ENCODE data around the gene GNA12. TPM values are rescaled to one million over a fixed set of nuclear protein-coding genes. Genes with fewer than 3 reads are reported as not detected.

Gene GNA12
- polyA plus RNA-seq, 3 donors = 36.8 to 46.9 (median 42.7) TPM

DNA sequence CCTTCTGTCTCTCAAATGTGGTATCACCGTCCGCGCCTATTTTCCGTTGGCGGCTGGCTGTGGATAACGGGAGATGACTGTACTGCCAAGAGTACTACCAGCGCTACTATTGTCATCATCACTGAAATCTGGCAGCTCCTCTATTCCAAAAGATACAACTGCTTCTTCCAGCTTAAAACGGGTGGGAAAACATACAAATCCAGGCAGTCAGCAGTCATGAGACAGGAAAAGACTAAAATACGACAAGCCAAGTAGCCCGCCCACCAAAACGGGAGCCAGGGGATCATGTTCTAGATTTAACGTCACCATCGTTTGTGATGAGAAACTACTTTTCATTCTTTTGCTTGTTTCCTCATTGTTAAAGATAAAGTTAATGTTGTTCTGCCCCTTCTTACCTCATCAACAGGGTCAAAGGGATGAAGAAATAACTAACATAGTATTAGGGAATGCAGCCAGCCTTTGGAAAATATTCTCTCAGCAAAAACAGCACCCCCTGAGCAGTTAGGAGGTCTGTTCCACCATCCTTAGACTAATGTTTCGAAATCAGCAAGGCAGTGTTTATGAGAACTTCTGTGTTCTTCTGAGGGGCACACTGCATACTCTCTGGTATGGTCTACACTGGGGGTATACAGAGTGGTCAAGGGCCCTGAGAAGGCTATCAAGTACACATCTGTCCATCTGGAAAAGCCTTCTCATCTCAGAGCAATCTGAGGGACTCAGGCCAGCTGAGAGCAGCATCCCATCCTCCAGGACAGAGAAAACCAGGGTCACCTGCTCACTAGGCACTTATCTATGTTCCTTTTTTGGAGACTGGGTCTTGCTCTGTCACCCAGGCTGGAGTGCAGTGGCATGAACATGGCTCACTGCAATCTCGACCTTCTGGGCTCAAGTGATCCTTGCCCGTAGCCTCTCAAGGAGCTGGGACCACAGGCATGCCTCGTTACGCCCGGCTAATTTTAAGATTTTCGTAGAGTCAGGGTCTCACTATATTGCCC is 47.5 kb downstream of the GNA12 start:
- no peak for DNase-seq (ENCODE audit: extremely low read depth in 1 of 11, low read depth in 9 of 11, low spot score in 4 of 11)

DNA sequence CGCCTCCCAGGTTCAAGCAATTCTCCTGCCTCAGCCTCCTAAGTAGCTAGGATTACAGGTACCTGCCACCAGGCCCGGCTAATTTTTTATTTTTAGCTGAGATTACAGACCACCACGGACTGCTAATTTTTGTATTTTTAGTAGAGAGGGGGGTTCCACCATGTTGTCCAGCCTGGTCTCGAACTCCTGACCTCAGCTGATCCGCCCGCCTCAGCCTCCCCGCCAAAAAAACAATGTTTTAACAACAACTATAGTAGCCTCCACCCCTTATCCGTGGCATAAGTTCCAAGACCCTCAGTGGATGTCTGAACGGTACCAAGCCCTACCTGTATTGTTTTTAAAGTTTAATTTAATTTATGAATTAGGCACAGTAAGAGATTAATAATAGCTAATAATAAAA is 48.2 kb downstream of the GNA12 start:
- DNase-seq (ENCODE audit: extremely low read depth in 1 of 11, low read depth in 9 of 11, low spot score in 4 of 11) = no peak

DNA sequence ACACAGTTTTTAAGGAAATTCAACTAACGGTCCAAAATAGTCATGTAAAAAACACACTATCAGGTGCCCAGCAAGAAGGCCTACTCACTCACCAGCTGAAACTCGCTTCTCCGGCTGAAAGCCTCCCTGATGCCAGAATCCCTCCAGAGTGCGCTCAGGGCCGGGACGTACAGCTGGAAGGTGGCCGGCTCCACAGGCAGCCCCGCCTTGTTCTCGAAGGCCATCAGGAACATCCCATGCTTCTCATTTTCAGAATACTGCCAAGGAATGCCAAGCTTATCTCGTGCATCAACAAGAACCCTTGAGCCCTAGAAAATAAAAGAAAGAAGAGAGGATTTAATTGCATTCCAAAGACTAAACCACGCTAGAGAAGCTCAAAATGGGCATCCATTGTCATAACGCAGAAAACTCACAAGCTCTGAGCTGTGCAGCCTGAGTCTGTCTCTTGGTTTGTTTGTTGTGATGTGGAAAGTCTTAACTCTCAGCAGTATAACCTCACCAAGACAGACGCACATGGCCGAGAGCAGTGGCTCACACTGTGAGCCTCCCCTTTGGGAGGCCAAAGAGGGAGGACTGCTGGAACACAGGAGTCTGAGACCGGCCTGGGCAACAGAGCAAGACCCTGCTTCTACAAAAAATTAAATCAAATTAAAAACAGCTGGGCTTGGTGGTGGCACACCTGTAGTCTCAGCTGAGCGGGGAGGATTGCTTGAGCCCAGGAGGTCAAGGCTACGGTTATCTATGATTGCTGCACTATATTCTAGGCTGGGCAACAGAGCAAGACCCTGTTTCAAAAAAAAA is 49.1 kb downstream of the GNA12 start:
- no peak for DNase-seq (ENCODE audit: extremely low read depth in 1 of 11, low read depth in 9 of 11, low spot score in 4 of 11)

DNA sequence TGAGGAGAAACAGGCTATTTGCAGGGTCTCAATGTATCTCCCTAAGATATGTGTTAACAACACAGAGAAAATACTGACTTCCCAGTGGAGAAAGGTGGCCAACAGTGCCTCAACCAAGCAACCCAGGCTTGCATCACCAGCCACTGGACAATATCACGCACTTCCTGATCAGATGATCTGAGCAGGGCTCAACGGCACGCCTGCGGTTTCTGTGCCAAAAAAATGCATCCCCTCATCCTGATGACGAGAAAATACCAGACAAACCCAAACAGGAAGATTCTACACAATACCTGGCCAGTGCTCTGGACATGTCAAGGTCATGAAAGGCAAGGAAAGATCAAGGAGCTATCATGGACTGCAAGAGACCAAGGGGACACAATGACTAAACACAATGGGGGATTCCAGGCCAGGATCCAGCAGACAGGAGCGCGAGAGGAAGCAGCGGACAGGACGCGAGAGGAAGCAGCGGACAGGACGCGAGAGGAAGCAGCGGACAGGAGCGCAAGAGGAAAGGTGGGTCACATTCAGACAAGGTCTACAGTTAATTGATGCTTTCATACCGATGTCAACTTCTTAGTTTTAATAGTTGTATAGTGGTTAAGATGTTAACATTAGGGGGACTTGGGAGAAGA is 51.1 kb downstream of the GNA12 start:
- DNase-seq (ENCODE audit: extremely low read depth in 1 of 11, low read depth in 9 of 11, low spot score in 4 of 11) = no peak

DNA sequence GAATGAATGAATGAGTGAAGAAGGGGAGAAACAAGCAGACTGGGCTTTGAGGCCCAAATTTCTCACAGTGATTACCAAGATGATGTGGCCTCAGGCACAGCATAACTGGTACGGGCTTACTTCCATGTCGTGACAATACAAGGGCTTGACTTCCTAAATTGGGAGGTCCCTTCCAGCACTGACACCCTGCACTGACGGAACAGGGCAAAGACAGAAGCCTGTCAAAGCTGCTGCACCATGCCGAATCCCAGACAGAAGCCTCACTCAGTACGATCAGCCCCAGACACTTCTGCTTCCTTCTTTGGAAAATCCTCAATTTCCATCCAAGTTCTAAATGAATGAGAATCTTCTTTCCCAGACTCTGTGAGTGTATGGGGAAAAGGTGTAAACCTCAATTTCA is 51.9 kb downstream of the GNA12 start:
- no peak for DNase-seq (ENCODE audit: extremely low read depth in 1 of 11, low read depth in 9 of 11, low spot score in 4 of 11)

DNA sequence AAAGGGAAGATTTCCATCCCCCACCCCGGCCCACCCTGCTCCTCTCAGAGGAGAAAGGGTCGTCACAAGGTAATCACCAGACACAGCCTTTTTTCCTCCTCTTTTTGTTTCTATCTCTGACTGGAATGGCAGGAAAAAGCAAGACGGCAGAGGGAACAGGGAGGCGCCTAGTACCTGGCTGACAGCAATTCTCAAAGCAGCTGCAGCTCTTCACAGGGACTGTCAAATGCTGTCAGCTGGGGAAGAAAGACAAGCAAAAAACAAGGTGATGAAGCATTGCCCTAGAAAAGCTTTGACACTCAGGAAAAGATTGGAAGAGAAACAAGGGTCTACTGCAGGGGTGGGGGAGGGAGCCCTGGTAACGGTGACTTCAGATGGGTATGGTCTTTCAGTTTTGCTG is 52.7 kb downstream of the GNA12 start:
- DNase-seq (ENCODE audit: extremely low read depth in 1 of 11, low read depth in 9 of 11, low spot score in 4 of 11) = no peak

DNA sequence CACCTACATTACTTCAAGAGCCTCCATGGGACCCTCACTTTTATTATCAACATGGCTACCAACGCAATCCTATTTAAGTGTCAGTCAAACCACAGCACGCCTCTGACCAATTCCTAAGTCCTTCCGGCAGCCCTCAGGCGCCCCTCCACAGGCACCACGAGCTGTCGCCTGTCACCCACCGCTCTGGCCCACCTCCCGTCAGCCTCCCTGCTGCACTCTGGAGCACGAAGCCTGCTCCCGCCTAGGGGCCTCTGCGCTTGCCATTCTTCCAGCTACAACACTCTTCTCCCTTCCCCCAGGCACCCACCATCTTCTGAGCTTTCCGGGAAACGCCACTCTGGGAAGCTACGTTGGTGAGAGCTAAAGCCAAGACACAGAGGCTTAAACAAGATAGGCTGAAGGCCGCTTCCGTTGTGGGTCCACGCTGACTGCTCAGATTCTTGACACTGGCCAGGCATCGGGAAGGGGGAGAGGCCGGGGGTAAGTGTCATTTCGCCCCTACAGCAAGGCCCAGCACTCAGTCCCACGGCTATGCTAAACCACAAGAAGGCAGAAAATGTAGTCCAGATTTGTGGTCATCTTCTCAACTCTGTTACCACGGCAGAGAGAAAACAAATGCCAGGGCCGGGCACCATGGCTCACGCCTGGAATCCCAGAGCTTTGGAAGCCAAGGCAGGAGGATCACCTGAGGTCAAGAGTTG is 56.7 kb downstream of the GNA12 start:
- DNase-seq (ENCODE audit: extremely low read depth in 1 of 11, low read depth in 9 of 11, low spot score in 4 of 11) = no peak

DNA sequence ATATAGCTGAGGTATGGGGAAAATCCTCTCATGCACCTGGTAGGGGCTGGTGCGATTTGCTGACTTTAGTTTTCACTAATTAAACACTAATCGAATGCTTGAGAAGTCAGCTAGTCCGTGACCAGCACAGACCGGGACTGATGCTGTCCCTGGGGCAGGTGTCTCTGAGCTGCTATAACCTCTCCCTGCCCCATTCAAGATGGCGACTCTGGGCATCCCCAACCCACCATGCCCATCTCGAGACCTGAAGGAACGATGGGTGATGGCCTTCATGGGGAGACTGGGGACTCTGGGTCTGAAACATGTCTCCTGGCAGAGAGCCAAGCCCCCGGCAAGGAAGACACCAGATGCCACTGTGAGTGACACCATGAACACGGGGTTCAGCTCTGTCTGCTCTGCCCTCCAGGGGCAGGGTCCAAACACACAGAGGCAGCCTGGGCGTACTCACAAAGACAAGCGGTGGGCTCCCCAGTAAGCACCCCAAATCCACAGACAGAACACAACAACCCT is 57.4 kb downstream of the GNA12 start:
- no peak for DNase-seq (ENCODE audit: extremely low read depth in 1 of 11, low read depth in 9 of 11, low spot score in 4 of 11)

DNA sequence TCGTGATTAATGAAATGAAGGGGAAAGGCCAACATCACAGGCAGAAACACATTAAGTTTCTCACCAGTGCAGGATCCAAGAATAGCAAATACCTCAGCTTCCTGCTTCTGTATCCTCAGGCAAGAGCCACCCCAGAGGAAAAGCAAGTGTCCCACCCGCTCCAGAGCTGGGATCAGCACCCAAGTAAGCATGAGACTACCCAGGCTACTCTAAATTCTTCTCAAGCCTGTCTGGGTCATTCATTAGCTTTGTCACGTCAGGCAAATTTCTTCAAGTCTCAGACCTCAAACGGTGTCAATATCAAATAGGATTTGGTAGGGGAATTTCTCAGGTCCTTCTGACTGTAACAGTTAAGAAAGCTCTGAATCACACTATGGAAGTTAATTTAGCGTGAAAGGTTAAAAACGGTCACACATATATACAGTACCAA is 59.0 kb downstream of the GNA12 start:
- no peak for DNase-seq (ENCODE audit: extremely low read depth in 1 of 11, low read depth in 9 of 11, low spot score in 4 of 11)

DNA sequence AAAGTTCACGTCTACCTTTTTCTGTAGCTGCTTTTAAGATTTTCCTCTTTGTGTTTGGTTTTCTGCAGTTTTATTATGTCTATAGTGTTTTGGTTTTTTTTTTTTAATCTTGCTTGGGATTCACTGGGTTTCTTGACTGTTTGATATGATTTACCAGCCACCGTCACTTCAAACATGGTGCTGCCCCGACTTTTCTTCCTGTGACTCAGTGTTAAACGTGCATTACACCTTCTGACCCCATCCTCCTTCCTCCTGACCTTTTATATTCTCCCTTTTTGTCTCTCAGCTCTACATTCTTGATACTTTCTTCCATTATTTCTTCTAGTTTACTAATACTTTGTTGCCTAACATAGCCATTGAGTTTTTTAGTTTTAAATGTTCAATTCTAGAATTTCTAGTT is 61.5 kb downstream of the GNA12 start:
- no peak for DNase-seq (ENCODE audit: extremely low read depth in 1 of 11, low read depth in 9 of 11, low spot score in 4 of 11)

DNA sequence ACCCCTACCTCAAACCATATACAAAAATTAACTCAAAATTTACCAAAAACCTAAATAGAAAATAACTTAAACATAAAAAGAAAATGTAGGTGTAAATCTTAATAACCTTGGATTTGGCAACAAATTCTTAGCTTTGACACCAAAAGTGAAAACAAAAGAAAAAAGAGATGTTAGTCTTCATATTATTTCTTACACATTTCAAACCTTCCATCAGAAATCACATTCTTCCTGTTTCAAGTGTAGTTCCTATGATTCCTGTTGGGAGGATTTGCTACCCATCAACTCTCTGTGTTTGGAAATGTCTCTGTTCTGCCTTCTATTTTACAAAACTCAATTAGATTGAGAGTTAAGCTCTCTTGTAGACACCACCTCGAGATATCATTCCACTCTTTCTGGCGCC is 62.0 kb downstream of the GNA12 start:
- no peak for DNase-seq (ENCODE audit: extremely low read depth in 1 of 11, low read depth in 9 of 11, low spot score in 4 of 11)

DNA sequence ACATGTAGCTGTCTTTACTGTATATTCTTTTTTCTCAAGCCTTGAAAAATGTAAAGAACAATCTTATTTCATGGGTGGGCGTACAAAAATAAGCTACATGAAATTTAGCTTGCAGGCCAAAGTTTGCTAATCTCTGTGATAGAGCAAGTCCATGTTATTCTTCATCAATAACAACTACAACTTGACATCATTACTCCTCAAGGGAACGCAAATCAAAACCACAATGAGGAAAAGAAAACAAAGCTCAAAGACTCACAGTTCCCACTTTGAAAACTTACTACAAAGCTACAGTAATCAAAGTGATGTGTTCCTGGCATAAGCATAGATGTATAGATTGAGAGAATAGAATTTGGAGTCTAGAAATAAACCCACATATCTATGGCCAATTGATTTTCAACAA is 62.5 kb downstream of the GNA12 start:
- DNase-seq (ENCODE audit: extremely low read depth in 1 of 11, low read depth in 9 of 11, low spot score in 4 of 11) = no peak

DNA sequence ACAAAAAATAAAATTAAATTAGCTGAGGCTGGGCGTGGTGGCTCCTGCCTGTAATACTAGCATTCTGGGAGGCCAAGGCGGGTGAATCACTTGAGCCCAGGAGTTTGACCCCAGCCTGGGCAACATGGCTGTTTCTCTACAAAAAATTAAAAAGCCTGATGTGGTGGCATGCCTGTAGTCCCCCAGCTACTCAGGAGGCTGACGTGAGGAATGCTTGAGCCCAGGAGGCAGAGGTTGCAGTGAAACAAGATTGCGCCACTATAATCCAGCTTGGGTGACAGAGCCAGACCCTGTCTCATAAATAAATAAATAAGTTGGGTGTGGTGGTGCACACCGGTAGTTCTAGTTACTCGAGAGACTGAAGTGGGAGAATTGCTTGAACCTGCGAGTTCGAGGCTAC is 65.1 kb downstream of the GNA12 start:
- no peak for DNase-seq (ENCODE audit: extremely low read depth in 1 of 11, low read depth in 9 of 11, low spot score in 4 of 11)

DNA sequence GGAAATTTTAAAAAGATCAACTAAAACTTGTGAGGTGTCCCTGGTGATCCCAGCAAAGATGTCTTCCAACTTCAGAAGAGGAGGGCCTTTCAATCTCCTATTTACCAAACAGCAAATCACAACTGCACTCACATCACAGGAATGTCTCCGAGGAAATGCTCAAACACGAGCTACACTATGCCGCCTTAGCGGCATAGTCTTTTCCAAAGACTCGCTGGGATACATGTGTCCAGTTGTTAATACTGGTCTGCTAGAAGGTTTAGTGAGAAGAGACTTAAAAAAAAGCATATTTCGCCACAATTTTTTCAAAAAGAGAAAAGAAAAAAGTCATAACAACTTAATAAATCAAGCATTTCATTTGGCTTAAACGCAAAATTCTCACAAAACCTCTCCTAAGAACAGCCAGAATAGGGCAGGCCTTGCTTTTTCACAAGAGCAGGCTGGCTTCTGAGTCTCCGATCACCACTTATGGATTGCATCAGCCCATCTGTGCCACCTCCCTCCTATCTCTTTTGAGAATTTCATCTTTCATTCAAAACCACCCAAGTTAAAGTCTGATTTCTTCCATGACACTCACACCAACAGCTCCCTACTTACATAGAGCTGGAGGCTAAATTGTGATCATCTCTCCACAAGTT is 66.1 kb downstream of the GNA12 start:
- no peak for DNase-seq (ENCODE audit: extremely low read depth in 1 of 11, low read depth in 9 of 11, low spot score in 4 of 11)

DNA sequence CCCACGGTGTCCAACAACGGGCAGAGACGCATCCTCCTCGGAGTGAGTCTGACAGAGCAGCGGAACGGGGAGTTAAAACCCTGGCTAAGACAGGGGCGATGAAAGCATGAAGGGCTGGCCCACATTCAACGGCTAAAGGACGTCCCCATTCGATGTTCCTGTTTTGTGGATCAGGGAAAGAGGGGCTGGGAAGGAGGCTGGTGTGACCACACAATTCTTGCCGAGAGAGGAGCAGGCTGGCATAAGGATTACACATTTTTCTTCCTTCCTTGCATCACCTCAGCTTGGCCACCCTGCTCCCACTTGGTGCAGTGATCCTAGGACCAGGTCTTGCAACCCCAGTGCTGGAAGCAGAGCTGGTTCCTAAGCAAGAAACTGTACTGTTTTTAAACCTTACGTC is 67.7 kb downstream of the GNA12 start:
- no peak for DNase-seq (ENCODE audit: extremely low read depth in 1 of 11, low read depth in 9 of 11, low spot score in 4 of 11)

DNA sequence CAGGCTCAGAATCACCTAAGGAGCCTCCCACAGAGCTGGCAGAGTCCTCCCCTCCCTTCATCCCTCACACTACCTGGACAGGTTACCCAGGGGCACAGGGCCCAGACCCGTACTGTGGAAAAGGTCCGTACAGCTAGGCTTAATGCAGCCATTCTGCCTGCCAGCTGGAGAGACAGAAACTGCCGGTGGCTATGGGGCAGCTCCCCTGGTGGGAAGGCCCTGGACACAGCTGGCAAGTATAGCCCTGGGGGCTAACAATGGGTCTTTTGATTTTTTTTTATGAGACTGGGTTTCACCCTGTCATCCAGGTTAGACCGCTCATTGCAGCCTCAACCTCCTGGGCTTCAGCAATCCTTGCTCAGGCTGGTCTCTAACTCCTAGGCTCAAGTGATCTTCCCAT is 68.3 kb downstream of the GNA12 start:
- DNase-seq (ENCODE audit: extremely low read depth in 1 of 11, low read depth in 9 of 11, low spot score in 4 of 11) = no peak

DNA sequence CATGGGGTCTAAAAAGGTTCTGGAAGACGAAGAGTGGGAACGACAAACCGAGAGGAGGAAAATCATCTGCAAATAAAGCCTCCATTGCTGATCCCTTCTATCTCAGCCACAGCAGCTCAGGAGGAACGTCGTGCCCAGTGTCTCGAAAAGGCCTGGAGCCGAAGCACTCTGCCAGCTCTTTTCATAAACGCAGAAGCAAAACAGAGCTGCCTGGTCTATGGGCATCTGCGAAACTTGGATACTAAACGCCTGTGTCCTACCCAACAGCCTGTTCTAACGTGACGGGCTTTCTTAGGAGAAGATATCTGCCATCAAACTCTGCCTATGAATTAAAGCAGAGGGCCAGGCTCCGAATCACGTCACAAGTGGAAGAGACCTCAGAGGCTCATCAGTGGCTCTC is 68.7 kb downstream of the GNA12 start:
- DNase-seq (ENCODE audit: extremely low read depth in 1 of 11, low read depth in 9 of 11, low spot score in 4 of 11) = no peak

DNA sequence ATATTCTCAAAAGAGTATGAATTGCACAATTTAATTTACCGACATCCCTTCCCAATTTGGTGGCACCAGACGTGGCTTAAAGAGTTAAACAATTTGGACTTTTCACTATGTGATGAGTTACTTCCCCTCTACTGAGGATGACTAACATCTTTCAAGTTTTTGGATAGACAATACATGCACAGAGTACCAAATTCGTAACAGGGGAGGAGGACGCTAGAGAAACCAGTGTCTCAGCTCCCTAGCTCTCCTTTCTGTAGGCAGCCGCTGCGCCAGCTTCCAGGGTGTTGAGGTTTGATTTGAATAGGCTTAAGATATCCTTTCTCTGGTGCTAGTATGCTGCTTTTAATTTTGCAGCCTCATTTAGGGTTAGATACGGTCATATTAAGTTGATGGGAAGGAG is 69.2 kb downstream of the GNA12 start:
- DNase-seq (ENCODE audit: extremely low read depth in 1 of 11, low read depth in 9 of 11, low spot score in 4 of 11) = no peak

DNA sequence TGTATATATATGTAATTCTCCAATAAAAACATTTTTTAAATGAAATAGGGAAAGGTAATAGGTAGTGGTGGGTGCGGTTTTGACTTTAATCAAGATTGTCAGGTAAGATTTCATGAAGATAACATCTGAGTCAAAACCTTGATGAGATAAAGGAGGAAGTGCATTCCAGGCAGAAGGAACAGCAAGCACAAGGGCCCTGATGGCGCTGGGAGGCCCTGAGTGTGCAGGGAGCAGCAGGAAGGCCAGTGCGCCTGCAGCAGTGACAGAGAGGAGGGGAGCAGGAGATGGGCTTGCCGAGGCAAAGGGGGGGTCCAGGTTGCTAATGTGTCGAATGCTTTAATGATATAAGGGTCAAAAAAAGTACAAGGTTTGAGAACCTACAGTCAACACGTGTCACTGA is 69.8 kb downstream of the GNA12 start:
- no peak for DNase-seq (ENCODE audit: extremely low read depth in 1 of 11, low read depth in 9 of 11, low spot score in 4 of 11)

Measured in renal cortex interstitium (tissue), 11 donors.